Stimulated activated CD4-positive, alpha-beta T cell treated with anti-CD3 and anti-CD28 coated beads, Interleukin-1b, Interleukin-23, amount 100 ng/mL, for 4 hours (primary cell): ENCODE data around the gene RIC8B.
A peak's percentile ranks its signal among the peaks of the same experiment; 100 is the strongest.
"Not testable (repeated sequence)": the region's sequence is repeated elsewhere in the genome, so short reads cannot be mapped to it uniquely, and the experiment has no call there.

Experiments used
- DNase-seq, 2 donors: peaks; one replicate each; pipeline ENCODE4 v3.0.0-alpha.2; 2020; ENCODE audit warnings: low read depth in 2 of 2

Gene RIC8B

GRCh38 chr12:106901276-106901675 is 126.8 kb downstream of the RIC8B start:
- no peak for DNase-seq

GRCh38 chr12:106902053-106902452 is 127.6 kb downstream of the RIC8B start:
- no peak for DNase-seq

- DNase-seq, result peak; percentile 63 to 71
These were observed 128.9 kb downstream of the RIC8B start for GRCh38 chr12:106903241-106903945.

GRCh38 chr12:106906715-106907114 is 132.2 kb downstream of the RIC8B start:
- DNase-seq, result no peak

GRCh38 chr12:106907411-106907810 is 132.9 kb downstream of the RIC8B start:
- no peak for DNase-seq

GRCh38 chr12:106907846-106908245 is 133.4 kb downstream of the RIC8B start:
- no peak for DNase-seq

GRCh38 chr12:106908561-106908960 is 134.1 kb downstream of the RIC8B start:
- no peak for DNase-seq

GRCh38 chr12:106910202-106910601 is 135.7 kb downstream of the RIC8B start:
- DNase-seq, result no peak

GRCh38 chr12:106911581-106911980 is 137.1 kb downstream of the RIC8B start:
- DNase-seq, result no peak

- DNase-seq, result no peak
These were observed 139.0 kb downstream of the RIC8B start for GRCh38 chr12:106913456-106913855.

GRCh38 chr12:106914796-106915634 is 140.5 kb downstream of the RIC8B start:
- no peak for DNase-seq

GRCh38 chr12:106915635-106916026 is 141.1 kb downstream of the RIC8B start:
- no peak for DNase-seq

GRCh38 chr12:106917503-106917902 is 143.0 kb downstream of the RIC8B start:
- no peak for DNase-seq

- DNase-seq, result no peak
These were observed 144.3 kb downstream of the RIC8B start for GRCh38 chr12:106918746-106919145.

- no peak for DNase-seq
These were observed 145.5 kb downstream of the RIC8B start for GRCh38 chr12:106919910-106920544.

GRCh38 chr12:106921976-106922375 is 147.5 kb downstream of the RIC8B start:
- not testable (repeated sequence) for DNase-seq

GRCh38 chr12:106923594-106923993 is 149.1 kb downstream of the RIC8B start:
- not testable (repeated sequence) for DNase-seq

GRCh38 chr12:106924268-106924861 is 149.9 kb downstream of the RIC8B start:
- DNase-seq, result no peak

- no peak for DNase-seq
These were observed 152.2 kb downstream of the RIC8B start for GRCh38 chr12:106926657-106927056.

GRCh38 chr12:106934277-106934676 is 159.8 kb downstream of the RIC8B start:
- DNase-seq, result no peak
